MM.1S (cell line): ENCODE measurements around the gene UST.

Experiments
- DNase-seq: peaks from one replicate; pipeline ENCODE4 v3.0.0-alpha.2; 2015
- H2AFZ ChIP-seq: fragments of 300-600 bp; sonication (generic); 2 replicates; pipeline ENCODE4 v1.6.0; 2016; ENCODE audit warnings: antibody characterized with exemption, low read length
- H3F3A ChIP-seq: fragments of 300-600 bp; sonication (generic); 2 replicates; pipeline ENCODE4 v1.6.1; 2016; ENCODE audit warnings: mild to moderate bottlenecking, antibody characterized with exemption, low read length, moderate library complexity, mixed read lengths; ENCODE audit not compliant: insufficient read depth
- H3K27ac ChIP-seq: fragments of 300-600 bp; sonication (generic); 2 replicates; pipeline ENCODE4 v1.5.1; 2016; ENCODE audit warnings: mild to moderate bottlenecking, low read length
- H3K27me3 ChIP-seq: fragments of 300-600 bp; sonication (generic); replicated peaks from 2 replicates; pipeline ENCODE4 v1.6.0; 2016; ENCODE audit warnings: low read length; ENCODE audit not compliant: insufficient read depth
- H3K36me3 ChIP-seq: fragments of 300-600 bp; sonication (generic); replicated peaks from 2 replicates; pipeline ENCODE4 v1.6.1; 2016; ENCODE audit warnings: mild to moderate bottlenecking, low read length, mixed read lengths; ENCODE audit not compliant: insufficient read depth
- H3K4me1 ChIP-seq: fragments of 300-600 bp; sonication (generic); 2 replicates; pipeline ENCODE4 v1.6.1; 2016; ENCODE audit warnings: low read length, mixed read lengths
- H3K4me2 ChIP-seq: fragments of 300-600 bp; sonication (generic); 2 replicates; pipeline ENCODE4 v1.6.0; 2016; ENCODE audit warnings: low read depth, low read length
- H3K4me3 ChIP-seq: fragments of 300-600 bp; sonication (generic); 2 replicates; pipeline ENCODE4 v1.5.1; 2016; ENCODE audit warnings: low read length, mixed read lengths
- H3K79me2 ChIP-seq: fragments of 300-600 bp; sonication (generic); 2 replicates; pipeline ENCODE4 v1.6.1; 2016; ENCODE audit warnings: mixed run types, low read length, mixed read lengths
- H3K9ac ChIP-seq: fragments of 300-600 bp; sonication (generic); 2 replicates; pipeline ENCODE4 v1.6.1; 2016; ENCODE audit warnings: low read length, mixed read lengths
- H3K9me2 ChIP-seq: fragments of 300-600 bp; sonication (generic); replicated peaks from 2 replicates; pipeline ENCODE4 v1.6.1; 2016; ENCODE audit warnings: mild to moderate bottlenecking, low read length, mixed read lengths; ENCODE audit not compliant: insufficient read depth
- H3K9me3 ChIP-seq: fragments of 300-600 bp; sonication (generic); replicated peaks from 2 replicates; pipeline ENCODE4 v1.6.1; 2016; ENCODE audit warnings: mild to moderate bottlenecking, low read length, mixed read lengths; ENCODE audit not compliant: insufficient read depth
- H4K20me1 ChIP-seq: fragments of 300-600 bp; sonication (generic); 2 replicates; pipeline ENCODE4 v1.6.1; 2016; ENCODE audit warnings: mild to moderate bottlenecking, low read length, moderate library complexity, mixed read lengths; ENCODE audit not compliant: insufficient read depth
- CTCF ChIP-seq: fragments of 300-600 bp; sonication (generic); IDR thresholded peaks from 2 replicates; pipeline ENCODE4 v1.5.1; 2016; ENCODE audit warnings: antibody characterized with exemption, low read length, mixed read lengths
- EZH2 ChIP-seq: fragments of 300-600 bp; sonication (generic); optimal IDR thresholded peaks from 2 replicates; pipeline ENCODE3; 2017; ENCODE audit warnings: low read depth, mild to moderate bottlenecking, antibody characterized with exemption, low read length, mixed read lengths
- EZH2phosphoT487 ChIP-seq: fragments of 300-600 bp; sonication (generic); IDR thresholded peaks from 2 replicates; pipeline ENCODE4 v1.6.1; 2018; ENCODE audit warnings: antibody characterized with exemption, low read length

Gene UST

GRCh38 chr6:148965287-148965686 is 218.5 kb downstream of the UST start:
- Histone ChIP-seq H3K79me2 (no peaks in the 10 kb centered on the region), H3K36me3 (no peaks in the 10 kb centered on the region), H2AFZ (no peak overlapping the region), H3K9ac (no peak overlapping the region), H3K4me2 (no peak overlapping the region), H4K20me1 (no peaks in the 10 kb centered on the region), H3F3A (no peaks in the 10 kb centered on the region), H3K4me1 (no peaks in the 10 kb centered on the region), H3K9me2 (no peaks in the 10 kb centered on the region), H3K27ac (no peak overlapping the region), H3K4me3 (no peak overlapping the region), H3K9me3 (no peaks in the 10 kb centered on the region), H3K27me3 (no peaks in the 10 kb centered on the region)
- TF ChIP-seq CTCF: no peak
- TF ChIP-seq EZH2: no peak
- TF ChIP-seq EZH2phosphoT487: no peak
- no peak for DNase-seq

GRCh38 chr6:148967011-148967520 is 220.2 kb downstream of the UST start:
- no peak overlapping the region for H2AFZ ChIP-seq
- DNase-seq: no peak
- H3K4me1 ChIP-seq: no peaks in the 10 kb centered on the region
- H3K27me3 ChIP-seq: no peaks in the 10 kb centered on the region
- no peaks in the 10 kb centered on the region for H3K36me3 ChIP-seq
- H4K20me1 ChIP-seq: no peaks in the 10 kb centered on the region
- no peak overlapping the region for H3K4me3 ChIP-seq
- TF ChIP-seq CTCF (no peak), EZH2 (no peak), EZH2phosphoT487 (no peak)
- no peaks in the 10 kb centered on the region for H3K9me2 ChIP-seq
- no peaks in the 10 kb centered on the region for H3F3A ChIP-seq
- H3K9ac ChIP-seq: no peak overlapping the region
- H3K79me2 ChIP-seq: no peaks in the 10 kb centered on the region
- no peak overlapping the region for H3K4me2 ChIP-seq
- no peak overlapping the region for H3K27ac ChIP-seq
- H3K9me3 ChIP-seq: no peaks in the 10 kb centered on the region

- Histone ChIP-seq H3K4me1 (no peaks in the 10 kb centered on the region), H3K4me2 (no peak overlapping the region), H3K9ac (no peak overlapping the region), H2AFZ (no peak overlapping the region), H4K20me1 (no peaks in the 10 kb centered on the region), H3F3A (no peaks in the 10 kb centered on the region), H3K27ac (no peak overlapping the region), H3K9me2 (no peaks in the 10 kb centered on the region), H3K4me3 (no peak overlapping the region), H3K36me3 (no peaks in the 10 kb centered on the region), H3K79me2 (no peaks in the 10 kb centered on the region), H3K9me3 (no peaks in the 10 kb centered on the region), H3K27me3 (no peaks in the 10 kb centered on the region)
- no peak for DNase-seq
- TF ChIP-seq EZH2 (no peak), CTCF (no peak), EZH2phosphoT487 (no peak)
These were observed 220.7 kb downstream of the UST start for GRCh38 chr6:148967541-148967956.
